Left ventricle myocardium inferior (tissue), 1 donor: Measurements from ENCODE around the gene FGL2. TPM values are rescaled to one million over a fixed set of nuclear protein-coding genes. Genes with fewer than 3 reads are reported as not detected.
"Not testable (repeated sequence)": the region's sequence is repeated elsewhere in the genome, so short reads cannot be mapped to it uniquely, and the experiment has no call there.

Experiments used
- DNase-seq: peaks from one replicate; pipeline ENCODE4 v3.0.0-alpha.2; 2020
- H3K27ac ChIP-seq: fragments of 200-600 bp; replicated peaks from 2 replicates; pipeline ENCODE4 v1.8.0; 2021
- H3K27me3 ChIP-seq: fragments of 200-600 bp; 2 replicates; pipeline ENCODE4 v1.8.0; 2021; ENCODE audit warnings: low read depth
- H3K36me3 ChIP-seq: fragments of 200-600 bp; 2 replicates; pipeline ENCODE4 v1.8.0; 2021
- H3K4me1 ChIP-seq: fragments of 200-600 bp; 2 replicates; pipeline ENCODE4 v1.8.0; 2021
- H3K4me3 ChIP-seq: fragments of 200-600 bp; 2 replicates; pipeline ENCODE4 v1.8.0; 2021; ENCODE audit warnings: mild to moderate bottlenecking, moderate library complexity
- H3K9me3 ChIP-seq: fragments of 200-600 bp; replicated peaks from 2 replicates; pipeline ENCODE4 v1.8.0; 2021
- intact Hi-C: fragments of 100-400 bp; cut with micrococcal nuclease; formaldehyde crosslinking; loops from one replicate; pipeline ENCODE4 v1.11.0; 2022
- total RNA-seq: library from RNA; stranded (reverse); fragmentation: NEBNext Ultra II Directional; extraction: Animal tissue kit (Norgen Biotek cat#: 25700); gene quantifications from one replicate; pipeline ENCODE4 v1.2.1, GENCODE V29; 2021
- TF ChIP-seq, protein P1 (sequence below): fragments of 200-600 bp; IDR thresholded peaks from 2 replicates; pipeline ENCODE4 v1.8.0; 2021; ENCODE audit warnings: antibody characterized with exemption, mild to moderate bottlenecking, borderline replicate concordance
- donor health status: DM: no; HTN: yes; CAD: no; lungs with severe emphysema.

The FGL2 gene
- total RNA-seq, 1 donor from 2014 or later, result 10.6 TPM

DNA sequence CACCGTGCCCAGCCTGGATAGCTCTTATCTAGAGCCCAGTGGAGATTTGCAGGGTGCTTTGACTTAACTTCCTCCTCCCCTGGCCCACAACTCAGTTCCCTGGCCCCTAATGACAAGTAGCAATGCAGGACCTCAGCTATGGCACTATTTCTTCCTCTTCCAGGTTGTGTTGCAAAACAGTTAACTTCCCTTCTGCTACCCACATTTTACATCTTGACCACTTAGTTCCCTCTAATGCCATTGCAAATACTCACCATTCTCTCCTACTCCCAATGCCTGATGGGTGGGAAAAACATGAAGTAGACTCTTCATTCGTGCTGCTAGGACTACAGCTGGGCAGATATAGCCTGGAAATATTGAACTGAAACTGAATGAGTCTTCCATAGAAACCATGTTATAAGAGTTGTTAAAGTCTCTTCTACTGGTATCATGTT lies 39.1 kb upstream of the FGL2 start:
- DNase-seq, result no peak
- TF ChIP-seq, protein P1, sequence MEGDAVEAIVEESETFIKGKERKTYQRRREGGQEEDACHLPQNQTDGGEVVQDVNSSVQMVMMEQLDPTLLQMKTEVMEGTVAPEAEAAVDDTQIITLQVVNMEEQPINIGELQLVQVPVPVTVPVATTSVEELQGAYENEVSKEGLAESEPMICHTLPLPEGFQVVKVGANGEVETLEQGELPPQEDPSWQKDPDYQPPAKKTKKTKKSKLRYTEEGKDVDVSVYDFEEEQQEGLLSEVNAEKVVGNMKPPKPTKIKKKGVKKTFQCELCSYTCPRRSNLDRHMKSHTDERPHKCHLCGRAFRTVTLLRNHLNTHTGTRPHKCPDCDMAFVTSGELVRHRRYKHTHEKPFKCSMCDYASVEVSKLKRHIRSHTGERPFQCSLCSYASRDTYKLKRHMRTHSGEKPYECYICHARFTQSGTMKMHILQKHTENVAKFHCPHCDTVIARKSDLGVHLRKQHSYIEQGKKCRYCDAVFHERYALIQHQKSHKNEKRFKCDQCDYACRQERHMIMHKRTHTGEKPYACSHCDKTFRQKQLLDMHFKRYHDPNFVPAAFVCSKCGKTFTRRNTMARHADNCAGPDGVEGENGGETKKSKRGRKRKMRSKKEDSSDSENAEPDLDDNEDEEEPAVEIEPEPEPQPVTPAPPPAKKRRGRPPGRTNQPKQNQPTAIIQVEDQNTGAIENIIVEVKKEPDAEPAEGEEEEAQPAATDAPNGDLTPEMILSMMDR, result no peak

DNA sequence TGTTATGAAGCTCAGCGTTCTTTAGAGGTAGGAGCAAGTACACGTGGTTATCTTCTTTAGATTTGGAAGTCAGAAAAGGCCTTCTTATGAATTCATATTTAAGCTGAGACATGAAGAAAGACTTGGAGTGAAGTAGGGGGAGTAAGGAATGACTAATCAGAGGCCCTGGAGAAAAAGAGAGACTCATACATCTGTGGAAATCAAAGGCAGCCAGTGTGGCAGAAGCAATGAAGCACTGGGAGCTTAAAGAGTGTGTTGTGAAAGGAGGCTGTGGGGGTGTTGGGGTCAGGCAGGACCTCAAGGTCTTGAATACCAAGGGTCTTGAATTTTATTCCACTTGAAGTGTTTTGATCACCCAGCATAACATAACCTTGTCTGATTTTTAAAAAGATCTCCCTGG lies 35.7 kb upstream of the FGL2 start:
- intact Hi-C loops, result no loop called here
- H3K9me3 ChIP-seq, result peaks cover 10% of the 10 kb centered on the region
- no peak overlapping the region for H3K4me3 ChIP-seq
- peaks cover 3% of the 10 kb centered on the region for H3K36me3 ChIP-seq
- H3K4me1 ChIP-seq, result peaks cover 20% of the 10 kb centered on the region
- H3K27ac ChIP-seq, result no peak overlapping the region
- no peaks in the 10 kb centered on the region for H3K27me3 ChIP-seq
- TF ChIP-seq, protein P1, result no peak
- no peak for DNase-seq

More for the DNA sequence above, 39.1 kb upstream of the FGL2 start:
- Histone ChIP-seq H3K27me3 (no peaks in the 10 kb centered on the region), H3K9me3 (no peaks in the 10 kb centered on the region), H3K4me1 (peaks cover 29% of the 10 kb centered on the region), H3K27ac (peak overlapping the region; percentile 80), H3K4me3 (peak overlapping the region; percentile 25), H3K36me3 (peaks cover 3% of the 10 kb centered on the region)
- intact Hi-C loops, result no loop called here

DNA sequence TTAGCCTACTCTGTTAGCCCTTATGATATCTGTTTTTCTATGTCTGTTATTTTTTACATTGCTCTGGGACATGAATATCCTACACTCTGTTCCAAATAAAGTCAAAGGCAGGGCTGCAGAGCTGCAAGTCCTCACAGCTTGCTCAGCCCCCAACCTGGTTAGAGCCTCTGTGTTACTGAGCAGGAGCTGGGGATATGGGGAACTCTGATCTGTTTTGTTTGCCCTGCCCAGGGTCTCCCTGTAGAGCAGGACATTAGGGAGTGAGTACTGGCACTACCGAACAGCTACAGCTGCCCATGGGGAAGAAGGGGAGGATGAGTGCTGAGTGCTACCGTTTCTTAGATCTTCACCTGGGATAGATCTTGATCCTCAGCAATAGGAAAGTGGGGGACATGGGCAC lies 32.8 kb upstream of the FGL2 start:
- no peaks in the 10 kb centered on the region for H3K27me3 ChIP-seq
- DNase-seq, result no peak
- TF ChIP-seq, protein P1, result no peak
- H3K4me3 ChIP-seq, result no peak overlapping the region
- intact Hi-C loops, result no loop called here
- H3K4me1 ChIP-seq, result peaks cover 2% of the 10 kb centered on the region
- peaks cover 21% of the 10 kb centered on the region for H3K9me3 ChIP-seq
- peaks cover 2% of the 10 kb centered on the region for H3K36me3 ChIP-seq
- no peak overlapping the region for H3K27ac ChIP-seq

DNA sequence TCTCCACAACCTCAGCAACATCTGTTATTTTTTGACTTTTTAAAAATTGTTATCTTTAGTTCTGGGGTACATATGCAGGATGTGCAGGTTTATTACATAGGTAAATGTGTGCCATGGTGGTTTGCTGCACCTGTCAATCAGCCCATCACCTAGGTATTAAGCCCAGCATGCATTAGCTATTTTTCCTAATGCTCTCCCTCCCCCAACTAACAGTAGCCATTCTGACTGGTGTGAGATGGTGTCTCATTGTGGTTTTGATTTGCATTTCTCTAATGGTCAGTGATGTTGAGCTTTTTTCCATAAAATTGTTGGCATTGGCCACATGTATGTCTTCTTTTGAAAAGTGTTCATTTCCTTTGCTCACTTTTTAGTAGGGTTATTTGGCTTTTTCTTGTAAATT lies 29.2 kb upstream of the FGL2 start:
- H3K27ac ChIP-seq, intact Hi-C loops, H3K4me3 ChIP-seq, DNase-seq, H3K36me3 ChIP-seq, H3K27me3 ChIP-seq: not testable (repeated sequence)
- H3K4me1 ChIP-seq, result peaks cover 11% of the 10 kb centered on the region
- peaks cover 21% of the 10 kb centered on the region for H3K9me3 ChIP-seq

DNA sequence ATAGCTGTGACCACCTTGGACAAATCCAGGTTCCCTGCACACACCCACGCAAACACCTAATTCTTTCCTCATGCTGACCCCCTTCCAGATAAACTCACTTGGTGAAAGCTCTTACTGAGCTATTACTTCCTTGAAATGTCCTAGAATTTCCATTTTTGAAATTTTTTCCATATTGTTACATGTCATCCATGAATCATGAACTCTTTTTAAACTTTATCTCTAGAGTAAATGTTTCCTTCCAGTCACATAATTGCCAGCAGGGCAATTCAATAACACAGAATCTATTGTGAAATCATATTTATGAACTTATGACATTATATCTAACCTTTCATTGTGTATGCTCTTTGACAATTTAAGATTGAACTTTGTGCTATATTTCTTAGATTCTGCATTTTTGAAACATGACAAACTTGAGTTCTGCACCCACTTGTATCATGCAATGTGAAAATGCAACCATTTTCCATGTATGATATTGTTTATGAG lies 26.8 kb upstream of the FGL2 start:
- H3K4me1 ChIP-seq, result peaks cover 17% of the 10 kb centered on the region
- no peak overlapping the region for H3K27ac ChIP-seq
- no peaks in the 10 kb centered on the region for H3K36me3 ChIP-seq
- intact Hi-C loops, result no loop called here
- H3K27me3 ChIP-seq, result no peaks in the 10 kb centered on the region
- no peak overlapping the region for H3K4me3 ChIP-seq
- peaks cover 21% of the 10 kb centered on the region for H3K9me3 ChIP-seq
- DNase-seq, result no peak
- TF ChIP-seq, protein P1, result no peak

DNA sequence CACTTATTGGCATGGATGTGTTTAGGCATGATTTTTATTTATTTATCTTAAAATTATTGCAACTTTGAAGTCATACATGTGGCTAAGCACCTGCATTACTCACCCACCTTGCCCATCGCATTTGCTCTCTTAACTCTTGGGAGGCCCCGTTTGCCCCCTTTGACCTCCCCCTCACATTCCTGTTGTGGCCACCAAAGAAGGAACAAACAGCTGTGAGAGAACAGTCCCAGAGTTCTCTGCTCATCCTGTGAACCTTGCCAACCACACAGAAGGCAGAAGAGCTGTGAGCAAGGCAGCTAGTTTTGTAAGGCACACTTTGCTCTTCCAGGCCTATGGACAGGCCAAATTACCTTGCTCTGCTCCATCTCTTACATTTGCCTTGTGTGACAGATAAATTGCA lies 23.6 kb upstream of the FGL2 start:
- intact Hi-C loops, result no loop called here
- H3K27me3 ChIP-seq, result no peaks in the 10 kb centered on the region
- H3K36me3 ChIP-seq, result no peaks in the 10 kb centered on the region
- H3K4me1 ChIP-seq, result peaks cover 17% of the 10 kb centered on the region
- TF ChIP-seq, protein P1, result no peak
- no peak for DNase-seq
- H3K27ac ChIP-seq, result no peak overlapping the region
- peaks cover 9% of the 10 kb centered on the region for H3K9me3 ChIP-seq
- H3K4me3 ChIP-seq, result no peak overlapping the region
